Fibroblast of the conjunctiva (primary cell): ENCODE measurements around the gene METTL18.
"Not testable (repeated sequence)": the region's sequence is repeated elsewhere in the genome, so short reads cannot be mapped to it uniquely, and the experiment has no call there.

Experiments
- DNase-seq: peaks from one replicate; pipeline ENCODE4 v3.0.0-alpha.2; 2010; ENCODE audit warnings: low read depth

METTL18 gene

DNA sequence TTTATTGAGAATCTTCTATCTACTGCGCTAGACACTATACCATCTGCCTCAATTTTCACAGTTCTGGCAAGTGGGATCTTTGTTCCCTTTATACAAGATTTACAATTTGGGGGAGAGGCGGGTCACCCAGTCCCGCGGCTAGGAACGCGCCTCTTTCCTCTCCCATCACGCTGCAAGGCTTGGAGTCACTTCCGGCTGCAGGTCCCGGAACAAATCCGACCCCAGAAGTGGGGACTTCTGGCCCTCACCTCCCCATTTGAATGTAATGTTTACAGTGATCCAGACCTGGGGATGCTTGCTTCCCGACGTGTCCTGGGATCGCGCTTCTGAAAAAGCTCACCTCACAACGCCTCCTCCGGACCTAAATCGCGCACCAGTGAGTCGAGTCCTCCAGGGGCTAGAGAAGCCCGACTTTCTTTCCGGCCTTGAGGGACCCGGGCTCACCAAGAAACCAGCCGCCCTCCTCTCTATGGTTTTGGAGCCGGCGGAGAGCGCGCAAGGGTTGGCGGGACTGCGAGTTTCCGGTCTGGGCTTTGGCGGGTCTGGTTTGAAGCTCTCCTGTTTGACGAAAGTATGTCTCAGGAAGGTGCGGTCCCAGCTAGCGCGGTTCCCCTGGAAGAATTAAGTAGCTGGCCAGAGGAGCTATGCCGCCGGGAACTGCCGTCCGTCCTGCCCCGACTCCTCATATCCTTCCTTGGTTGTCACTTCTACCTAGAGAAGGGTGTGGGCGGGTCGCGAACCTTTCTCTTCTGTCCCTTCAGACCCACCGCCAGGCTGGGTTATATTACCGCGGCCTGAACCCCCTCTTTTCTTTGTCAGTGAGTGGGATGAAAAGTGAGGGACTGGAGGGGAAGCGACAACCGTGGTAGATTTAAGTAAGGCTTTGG lies at the start of gene METTL18:
TSS of gene METTL18 (minus strand) at position 378 of the 887 bp plus-strand sequence. CDS start 1,212 bp downstream, outside the sequence.
- peak; percentile 84 for DNase-seq

DNA sequence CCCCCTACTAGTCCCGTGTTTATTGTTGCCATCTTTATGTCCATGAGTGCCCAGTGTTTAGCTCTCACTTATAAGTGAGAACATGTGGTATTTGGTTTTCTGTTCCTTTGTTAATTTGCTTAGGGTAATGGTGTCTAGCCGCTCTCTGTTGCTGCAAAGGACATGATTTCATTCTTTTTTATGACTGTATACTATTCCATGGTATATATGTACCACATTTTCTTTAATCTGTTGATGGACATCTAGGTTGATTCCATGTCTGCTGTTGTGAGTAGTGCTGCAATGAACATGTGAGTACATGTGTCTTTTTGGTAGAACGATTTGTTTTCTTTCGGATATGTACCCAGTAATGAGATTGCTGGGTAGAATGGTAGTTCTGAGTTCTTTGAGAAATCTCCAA lies 44.2 kb upstream of the METTL18 start:
- DNase-seq = no peak

DNA sequence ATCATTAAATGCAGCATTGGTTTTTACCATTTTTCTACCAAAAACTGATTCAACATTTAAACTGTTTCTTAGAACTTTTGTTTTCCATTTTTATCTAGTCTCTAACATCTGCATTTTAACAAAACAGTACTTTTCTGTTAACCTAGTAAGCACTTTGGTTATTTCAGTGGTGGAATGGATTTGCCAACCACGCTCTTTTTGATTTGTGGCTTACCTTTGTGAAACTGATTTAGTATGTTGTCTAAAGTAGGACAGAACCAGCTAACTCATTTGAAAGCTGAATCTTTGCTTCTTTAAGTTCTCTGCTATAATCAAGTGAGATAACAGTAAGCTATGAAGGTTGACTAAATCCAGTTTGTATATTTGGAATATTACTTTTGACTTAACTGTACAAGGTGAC lies 41.5 kb upstream of the METTL18 start:
- no peak for DNase-seq

DNA sequence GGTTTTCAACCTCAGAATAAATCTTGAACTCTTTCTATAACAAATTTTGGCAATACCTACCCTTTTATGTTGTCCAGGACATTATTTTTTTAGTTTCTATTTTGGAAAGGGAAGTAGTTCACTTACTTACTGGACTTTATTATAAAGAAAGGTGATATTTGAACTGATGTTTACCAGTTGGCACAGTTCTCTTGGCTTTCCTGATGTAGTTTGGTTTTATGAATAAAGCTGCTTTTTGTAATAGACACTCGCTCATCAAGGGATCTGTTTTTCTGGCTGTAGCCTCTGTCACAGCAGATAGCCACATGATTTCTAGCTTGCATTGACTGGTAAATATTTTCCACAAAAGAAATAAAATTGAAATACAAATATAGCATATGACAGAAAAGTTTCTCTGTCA lies 40.9 kb upstream of the METTL18 start:
- no peak for DNase-seq

DNA sequence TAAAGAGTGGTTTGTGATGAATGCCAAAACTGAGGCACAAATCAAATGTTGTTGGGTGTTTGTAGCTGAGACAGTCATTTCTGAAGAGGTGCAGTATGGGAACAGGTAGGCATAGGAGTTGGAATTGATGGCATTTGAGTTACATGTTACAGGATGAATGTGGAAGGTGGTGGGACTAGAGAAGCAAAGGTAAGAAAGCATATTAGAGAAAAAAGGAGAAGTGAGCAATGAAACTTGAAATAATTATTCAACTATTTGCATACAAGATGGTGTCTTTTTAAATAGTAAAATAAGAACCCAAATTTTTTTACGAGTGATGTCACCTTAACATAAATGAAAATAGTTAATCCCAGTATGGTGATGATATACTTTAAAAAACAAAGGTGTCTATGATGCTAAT lies 40.2 kb upstream of the METTL18 start:
- no peak for DNase-seq

DNA sequence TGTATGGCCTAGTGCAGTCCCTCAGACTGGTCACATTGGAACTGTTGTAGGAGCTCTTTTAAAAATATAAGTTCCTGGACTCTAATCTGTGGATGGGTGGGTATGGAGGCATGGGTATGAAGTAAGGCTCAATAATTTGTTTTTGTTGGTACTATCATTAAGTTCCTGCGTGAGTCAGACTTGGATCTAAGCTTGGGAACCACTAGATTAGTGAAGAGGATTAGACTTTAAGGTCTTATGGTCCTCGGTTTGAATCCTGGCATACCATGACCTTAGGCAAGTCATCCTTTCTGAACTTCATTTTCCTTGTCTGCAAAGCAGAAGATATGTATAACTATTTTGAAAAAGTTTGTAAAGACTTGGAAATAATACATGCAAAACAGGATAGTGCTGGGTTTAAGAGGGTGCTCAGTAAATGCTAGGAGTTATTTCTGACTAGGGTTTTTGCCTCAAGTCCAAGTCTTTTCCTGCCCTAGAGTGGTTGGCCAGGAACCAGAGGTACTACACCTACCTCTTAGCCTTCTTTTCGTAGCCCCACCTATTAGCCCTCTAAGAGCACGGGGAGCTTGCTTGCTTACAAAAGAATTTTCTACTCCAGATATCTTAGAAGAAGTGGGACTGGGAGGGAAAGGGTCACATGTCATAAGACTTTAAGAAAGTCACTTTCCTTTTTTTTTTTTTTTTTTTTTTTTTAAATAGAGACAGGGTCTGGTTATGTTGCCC lies 38.6 kb upstream of the METTL18 start:
- no peak for DNase-seq

DNA sequence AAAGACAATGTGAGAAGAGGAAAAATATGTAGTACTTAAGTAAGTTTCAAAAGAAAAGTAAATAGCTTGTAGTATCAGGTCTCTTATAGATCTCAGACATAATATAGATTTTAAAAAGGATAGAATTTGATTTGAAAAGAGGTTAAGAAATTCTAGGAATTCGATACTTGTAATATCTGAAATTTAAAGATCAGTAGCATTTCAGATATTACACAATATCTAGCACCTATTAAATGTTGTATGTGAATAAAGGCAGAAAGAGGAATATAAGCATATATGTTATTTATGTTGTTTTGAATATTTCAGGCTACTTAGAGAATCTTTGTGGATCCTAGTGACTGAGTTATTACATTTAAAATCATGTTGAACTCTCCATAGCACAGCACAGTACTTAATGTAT lies 35.0 kb upstream of the METTL18 start:
- DNase-seq = no peak

DNA sequence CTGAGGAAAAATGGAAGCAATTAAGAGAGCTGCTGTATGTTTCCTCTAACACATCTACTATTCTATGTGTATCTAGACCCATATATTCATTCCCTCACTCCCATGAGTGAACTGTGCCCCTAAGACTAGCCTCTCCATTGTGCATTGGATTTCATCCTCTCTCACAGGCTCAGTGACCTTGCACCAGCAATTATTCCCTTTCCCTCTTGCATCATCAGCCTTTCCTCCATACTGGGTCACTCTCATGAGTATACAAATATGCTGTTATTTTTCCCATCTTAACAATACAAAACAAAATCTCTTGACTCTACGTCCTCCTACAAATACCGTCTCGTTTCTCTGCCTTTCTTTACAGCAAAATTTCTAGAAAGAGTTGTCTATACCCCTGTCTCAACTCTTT lies 29.4 kb upstream of the METTL18 start:
- DNase-seq = no peak

DNA sequence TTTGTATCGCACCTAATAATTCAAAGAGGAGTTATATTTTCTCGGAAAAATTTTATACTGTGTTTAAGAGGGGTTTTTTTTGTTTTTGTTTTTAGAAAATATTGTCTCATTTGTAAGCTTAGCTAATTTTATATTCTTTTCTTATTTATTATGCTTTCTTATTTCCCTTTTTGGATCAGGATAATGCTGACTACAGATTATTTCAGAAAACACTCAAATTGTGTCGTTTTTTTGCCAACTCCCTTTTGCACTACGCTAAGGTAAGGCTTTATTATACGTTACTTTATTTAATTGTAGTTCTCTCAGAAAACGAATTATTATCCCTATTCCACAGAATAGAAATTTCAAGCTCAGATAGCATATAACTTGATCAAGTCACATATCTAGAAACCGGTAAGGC lies 26.8 kb upstream of the METTL18 start:
- no peak for DNase-seq

DNA sequence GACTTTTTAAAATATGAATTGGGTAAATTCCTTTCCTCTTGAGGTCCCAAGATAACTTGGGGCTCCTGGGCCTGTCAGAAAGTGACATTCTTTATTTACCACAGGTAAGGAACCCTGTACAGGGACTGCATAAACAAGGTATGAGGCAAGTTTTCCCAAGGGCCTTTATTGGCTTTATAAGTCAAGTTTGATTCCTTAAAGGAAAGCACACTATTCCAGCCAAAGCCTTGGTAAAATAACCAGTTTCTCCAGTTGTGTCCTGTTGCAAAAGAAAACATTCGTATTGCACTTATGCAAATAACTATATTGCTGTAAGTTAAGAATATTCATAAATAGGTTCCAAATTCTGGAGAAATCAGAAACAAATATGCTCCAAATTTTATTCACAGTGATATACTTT lies 21.9 kb upstream of the METTL18 start:
- no peak for DNase-seq

DNA sequence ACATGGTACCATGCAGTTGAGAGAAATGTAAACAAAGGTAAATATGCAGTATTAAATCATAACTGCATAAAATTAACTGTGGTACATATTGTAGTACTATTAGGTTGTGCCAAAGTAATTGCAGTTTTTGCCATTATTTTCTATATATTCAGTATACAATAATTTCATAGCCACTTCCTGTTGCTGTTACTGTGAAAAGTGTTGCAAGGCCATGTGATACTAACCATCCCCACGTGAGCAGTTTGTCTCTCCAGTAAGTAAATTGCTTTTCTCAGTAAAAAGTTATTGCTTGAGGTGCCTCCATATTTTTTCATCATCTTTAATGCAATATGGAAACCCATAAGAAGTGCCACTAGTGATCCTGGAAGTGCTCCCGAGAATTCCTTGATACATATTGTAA lies 19.6 kb upstream of the METTL18 start:
- no peak for DNase-seq

DNA sequence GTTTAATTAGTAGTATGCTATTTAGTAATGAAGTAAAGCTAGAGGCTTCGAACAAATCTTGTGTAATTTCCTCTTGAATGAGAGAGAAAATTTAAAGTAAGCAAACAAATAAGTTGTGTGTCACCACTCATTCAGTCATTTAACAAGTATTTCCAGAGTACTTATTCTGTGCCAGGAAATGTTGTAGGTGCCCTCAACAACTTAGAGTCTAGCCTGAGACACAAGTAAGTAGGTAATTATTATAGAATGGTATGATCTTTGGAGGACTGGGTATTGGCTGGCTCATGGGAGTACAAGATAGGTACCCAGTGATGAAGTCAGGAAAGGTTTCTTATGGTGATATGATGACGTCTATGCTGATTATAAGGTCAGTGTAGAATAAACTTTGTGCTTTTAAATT lies 17.4 kb upstream of the METTL18 start:
- no peak for DNase-seq

DNA sequence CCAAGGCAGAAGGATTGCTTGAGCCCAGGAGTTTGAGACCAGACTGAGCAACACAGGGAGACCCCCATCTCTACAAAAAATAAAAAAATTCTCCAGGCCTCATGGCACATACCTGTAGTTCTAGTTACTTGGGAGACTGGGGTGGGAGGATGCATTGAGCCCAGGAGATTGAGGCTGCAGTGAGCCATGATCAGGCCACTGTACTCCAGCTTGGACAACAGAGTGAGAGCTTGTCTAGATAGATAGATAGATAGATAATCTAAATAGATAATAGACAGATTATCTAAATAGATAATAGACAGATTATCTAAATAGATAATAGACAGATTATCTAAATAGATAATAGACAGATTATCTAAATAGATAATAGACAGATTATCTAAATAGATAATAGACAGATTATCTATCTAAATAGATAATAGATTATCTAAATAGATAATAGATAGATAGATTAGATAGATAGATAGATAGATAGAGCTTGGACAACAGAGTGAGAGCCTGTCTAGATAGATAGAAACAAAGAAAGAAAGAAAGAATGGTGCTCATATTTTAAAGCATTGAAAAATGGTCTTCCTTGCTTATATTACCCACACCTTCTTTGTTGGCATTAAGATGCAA lies 16.8 kb upstream of the METTL18 start:
- not testable (repeated sequence) for DNase-seq

DNA sequence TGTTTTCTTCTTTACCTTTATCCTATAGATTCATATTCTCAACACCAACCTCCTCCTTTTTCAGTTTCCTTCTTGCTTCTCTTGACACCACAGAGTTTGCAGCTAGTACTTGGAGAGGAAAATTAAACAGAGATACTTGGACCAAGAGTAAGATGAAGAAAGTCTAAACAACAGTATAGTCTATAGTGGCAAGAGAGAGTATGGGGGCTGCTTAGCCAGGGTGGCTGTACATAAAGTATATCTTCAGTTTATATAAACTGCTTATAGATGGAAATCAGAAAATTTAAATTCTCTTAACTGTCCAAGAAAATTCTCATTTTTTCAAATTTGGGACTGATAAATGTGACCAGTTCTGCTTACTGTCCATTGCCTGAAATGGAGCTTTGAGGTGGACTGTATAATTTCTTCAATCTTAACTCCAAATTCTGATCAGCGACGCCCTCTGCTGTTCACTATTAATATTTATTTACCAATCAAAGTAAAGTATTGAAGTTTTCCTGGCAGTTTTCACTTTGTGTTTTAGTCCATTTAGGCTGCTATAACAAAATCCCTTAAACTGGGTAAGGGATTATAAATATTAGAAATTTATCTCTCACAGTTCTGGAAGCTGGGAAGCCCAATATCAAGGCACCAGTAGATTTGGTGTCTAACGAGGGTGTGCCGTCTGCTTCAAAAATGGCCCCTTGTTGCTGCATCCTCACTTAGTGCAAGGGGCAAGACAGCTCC lies 14.8 kb upstream of the METTL18 start:
- DNase-seq = peak; percentile 14

DNA sequence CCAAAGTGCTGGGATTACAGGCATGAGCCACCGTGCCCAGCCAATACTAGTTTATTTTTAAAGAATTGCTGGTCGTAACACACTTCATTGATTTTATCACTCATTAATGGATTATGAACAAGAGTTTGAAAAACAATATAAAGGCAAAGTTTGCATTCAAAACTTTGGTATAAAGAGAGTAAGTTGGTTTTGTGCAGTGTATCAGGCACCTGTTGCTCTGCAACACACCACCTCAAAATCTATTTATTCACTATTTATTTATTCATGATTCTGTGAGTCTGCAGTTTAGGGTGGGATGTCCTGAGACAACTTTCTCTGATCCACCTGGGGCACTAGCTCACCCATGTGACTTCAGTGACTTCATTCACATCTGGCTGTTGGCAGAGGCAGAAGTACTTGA lies 10.2 kb upstream of the METTL18 start:
- DNase-seq = no peak

DNA sequence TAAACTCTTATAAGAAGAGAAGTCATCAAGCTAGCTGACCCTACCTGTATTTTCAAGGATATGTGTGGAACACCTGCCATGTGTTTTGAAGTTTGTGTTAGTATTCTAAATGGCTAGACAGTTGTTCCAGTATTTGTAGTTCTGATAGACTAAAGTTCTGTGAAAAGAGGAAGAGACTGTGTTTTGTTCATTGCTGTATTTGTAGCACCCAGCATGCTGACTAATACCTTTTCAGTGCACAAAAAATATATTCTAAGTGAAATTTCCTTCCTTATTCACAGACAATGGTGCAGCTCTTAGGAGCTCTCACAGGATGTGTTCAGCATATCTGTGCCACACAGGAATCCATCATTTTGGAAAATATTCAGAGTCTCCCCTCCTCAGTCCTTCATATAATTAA lies 8.2 kb upstream of the METTL18 start:
- no peak for DNase-seq

DNA sequence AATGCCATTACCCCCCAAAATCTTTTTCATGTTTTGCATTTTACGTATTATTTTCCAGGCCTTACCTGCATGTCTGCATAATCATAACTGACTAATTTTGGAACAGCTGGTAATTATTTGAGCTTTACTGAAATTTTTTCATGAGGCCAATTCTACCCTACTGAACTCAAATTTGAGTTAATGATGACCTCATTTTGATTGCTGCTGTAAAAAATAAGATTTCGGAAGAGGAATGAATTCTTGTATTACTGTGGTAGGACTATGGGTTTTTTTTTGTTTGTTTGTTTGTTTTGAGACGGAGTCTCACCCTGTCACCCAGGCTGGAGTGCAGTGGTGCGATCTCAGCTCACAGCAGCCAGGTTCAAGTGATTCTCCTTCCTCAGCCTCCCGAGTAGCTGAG lies 2.6 kb upstream of the METTL18 start:
- DNase-seq = no peak

DNA sequence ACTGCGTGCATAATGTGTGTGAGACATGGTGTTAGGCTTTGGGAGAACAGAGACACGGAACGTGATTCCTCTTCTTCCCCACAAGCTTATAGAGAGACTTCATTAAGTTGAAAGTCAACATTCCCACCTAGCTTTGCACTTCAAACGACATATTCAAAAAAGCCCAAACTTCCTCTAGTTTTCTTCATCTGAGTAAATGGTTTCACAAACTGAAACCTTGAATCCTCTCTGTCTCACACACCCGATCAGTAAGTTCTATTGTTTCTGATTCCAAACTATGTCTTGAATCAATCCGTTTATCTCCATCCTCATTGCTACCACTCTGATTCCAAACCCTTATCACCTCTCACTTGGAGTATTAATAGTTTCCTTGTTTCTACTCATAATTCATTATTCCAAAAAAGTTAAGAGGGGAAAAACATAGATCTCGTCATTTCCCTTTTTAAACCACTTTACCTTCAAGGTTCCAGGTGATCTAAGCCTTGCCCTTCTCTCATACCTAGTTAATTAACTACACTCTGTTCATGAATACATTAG lies 1.6 kb upstream of the METTL18 start:
- no peak for DNase-seq

DNA sequence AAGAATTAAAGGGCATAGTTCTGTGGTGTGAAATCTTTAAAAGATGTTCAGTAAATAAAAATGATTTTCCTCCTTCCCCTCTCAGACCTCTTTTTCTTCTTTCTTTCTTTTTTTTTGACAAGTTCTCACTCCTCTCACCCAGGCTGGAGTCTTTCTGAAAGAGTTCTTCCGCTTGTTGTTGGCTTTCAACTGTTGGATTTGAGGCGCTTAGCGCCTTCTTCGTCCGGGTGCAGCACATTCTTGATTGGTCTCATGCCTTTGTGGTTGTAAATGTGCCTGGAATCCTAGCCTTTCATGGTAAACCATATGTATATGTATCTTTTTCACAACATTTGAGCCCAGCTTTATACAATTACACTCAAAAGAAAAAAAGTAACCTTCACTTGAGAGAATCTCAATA lies 980 bp upstream of the METTL18 start:
- DNase-seq = no peak

DNA sequence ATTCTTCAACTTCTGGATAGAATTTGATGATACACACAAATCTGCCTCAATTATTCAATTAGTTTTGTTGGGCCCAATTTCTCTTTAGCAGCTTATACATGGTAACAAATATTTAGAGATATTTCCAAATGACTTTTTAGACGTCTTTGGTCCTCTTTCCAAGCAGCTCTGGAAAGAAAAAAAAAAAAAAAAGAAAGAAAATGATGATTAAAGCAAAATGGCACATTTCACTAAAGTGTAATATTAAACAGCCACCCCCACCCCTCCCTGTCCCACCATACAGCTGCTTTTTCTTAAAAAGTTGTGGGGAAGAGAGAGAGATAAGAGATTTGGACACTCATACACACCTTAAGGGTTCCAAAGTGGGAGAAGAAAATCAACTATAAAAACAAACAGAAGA lies 977 bp downstream of the METTL18 start:
- no peak for DNase-seq

DNA sequence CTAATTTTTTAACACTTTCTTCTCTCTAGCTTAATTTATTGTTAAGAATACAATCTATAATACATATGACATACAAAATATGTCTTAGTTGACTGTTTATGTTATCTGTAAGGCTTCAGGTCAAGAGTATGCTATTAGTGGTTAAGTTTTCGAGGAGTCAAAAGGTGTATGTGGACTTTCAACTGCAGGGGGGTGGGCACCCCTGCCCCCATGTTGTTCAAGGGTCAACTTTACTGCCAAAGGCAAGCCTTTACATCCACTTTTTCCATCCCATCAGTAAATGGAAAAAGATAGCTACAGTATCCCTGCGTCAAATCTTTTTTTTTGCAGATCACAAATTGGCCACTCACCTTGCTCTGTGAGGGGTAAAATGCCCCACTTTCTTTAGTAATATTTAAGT lies 6.3 kb downstream of the METTL18 start:
- DNase-seq = no peak

DNA sequence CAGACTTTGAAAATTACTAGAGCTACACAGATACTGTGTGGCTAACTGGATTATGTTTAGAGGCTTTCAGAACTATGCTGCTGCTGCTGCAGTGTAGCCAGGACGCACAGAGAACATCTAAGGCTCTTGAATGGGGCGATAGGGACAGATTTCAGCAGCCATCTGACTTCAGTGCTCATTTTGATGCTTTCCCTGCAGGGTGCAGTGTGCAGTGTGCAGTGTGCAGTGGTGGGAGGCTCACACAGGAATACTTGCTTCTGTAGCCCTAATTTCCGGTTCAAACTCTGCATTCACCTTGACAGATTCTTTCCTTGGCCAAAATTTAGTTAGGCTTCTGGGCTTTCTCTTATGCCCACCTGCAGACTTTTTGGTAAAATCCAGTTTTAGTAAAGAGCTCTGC lies 7.7 kb downstream of the METTL18 start:
- DNase-seq = no peak
